ENCODE data around the gene LTBP1. TPM values are rescaled to one million over a fixed set of nuclear protein-coding genes. Genes with fewer than 3 reads are reported as not detected.

LTBP1 gene
- total and polyA plus RNA-seq, 2 donors (not counting 1 experiment from before 2014, with no cell fraction given), result 0.69 TPM; not detected in 1

- peaks cover 0 to 3% (median 0%) of the 10 kb centered on the region in 4 experiments for H3K27me3 ChIP-seq (replicated peaks in 1 of 4; ENCODE audit: control extremely low read depth in 1 of 4, control insufficient read depth in 3 of 4, insufficient read depth in 4 of 4, low read length in 3 of 4)
- CTCF ChIA-PET, result no interaction called here
- H4K20me1 ChIP-seq (ENCODE audit: control insufficient read depth, insufficient read depth, low read length, poor library complexity, severe bottlenecking), result no peaks in the 10 kb centered on the region
- H3K9me3 ChIP-seq (ENCODE audit: control extremely low read depth in 1 of 3, control insufficient read depth in 2 of 3, insufficient read depth in 1 of 3, low read length in 2 of 3), result no peaks in the 10 kb centered on the region
- ATAC-seq (ENCODE audit: low read depth) (no peak), DNase-seq (no peak)
- no peaks in the 10 kb centered on the region for H3K36me3 ChIP-seq (replicated peaks in 1 of 2; ENCODE audit: control extremely low read depth in 1 of 2, control insufficient read depth in 1 of 2, extremely low read depth in 1 of 2, insufficient read depth in 2 of 2, low read length in 1 of 2)
- TF ChIP-seq EZH2 (IDR thresholded peaks at IDR 0.05; ENCODE audit: borderline replicate concordance, insufficient read depth, low read depth, low read length, poor library complexity, severe bottlenecking), result no peak
- TF ChIP-seq, protein P1, sequence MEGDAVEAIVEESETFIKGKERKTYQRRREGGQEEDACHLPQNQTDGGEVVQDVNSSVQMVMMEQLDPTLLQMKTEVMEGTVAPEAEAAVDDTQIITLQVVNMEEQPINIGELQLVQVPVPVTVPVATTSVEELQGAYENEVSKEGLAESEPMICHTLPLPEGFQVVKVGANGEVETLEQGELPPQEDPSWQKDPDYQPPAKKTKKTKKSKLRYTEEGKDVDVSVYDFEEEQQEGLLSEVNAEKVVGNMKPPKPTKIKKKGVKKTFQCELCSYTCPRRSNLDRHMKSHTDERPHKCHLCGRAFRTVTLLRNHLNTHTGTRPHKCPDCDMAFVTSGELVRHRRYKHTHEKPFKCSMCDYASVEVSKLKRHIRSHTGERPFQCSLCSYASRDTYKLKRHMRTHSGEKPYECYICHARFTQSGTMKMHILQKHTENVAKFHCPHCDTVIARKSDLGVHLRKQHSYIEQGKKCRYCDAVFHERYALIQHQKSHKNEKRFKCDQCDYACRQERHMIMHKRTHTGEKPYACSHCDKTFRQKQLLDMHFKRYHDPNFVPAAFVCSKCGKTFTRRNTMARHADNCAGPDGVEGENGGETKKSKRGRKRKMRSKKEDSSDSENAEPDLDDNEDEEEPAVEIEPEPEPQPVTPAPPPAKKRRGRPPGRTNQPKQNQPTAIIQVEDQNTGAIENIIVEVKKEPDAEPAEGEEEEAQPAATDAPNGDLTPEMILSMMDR (IDR thresholded peaks at IDR 0.05), result no peak
- H3K27ac Mint-ChIP-seq, result no peak overlapping the region
- no peak overlapping the region for H3K4me3 ChIP-seq (ENCODE audit: control extremely low read depth in 1 of 5, extremely low read depth in 1 of 5, insufficient read depth in 1 of 5, low read depth in 2 of 5, low read length in 4 of 5)
- H3K4me2 ChIP-seq (replicated peaks; ENCODE audit: low read depth, low read length, poor library complexity, severe bottlenecking), result no peak overlapping the region
- H3K4me1 Mint-ChIP-seq, result no peaks in the 10 kb centered on the region
- H3K9ac ChIP-seq (ENCODE audit: low read length), result no peak overlapping the region
- intact Hi-C loops (cut with micrococcal nuclease), result no loop called here
- H3K4me3 Mint-ChIP-seq, result no peak overlapping the region
- no peak overlapping the region for H2AFZ ChIP-seq (ENCODE audit: insufficient read depth, low read depth, low read length, poor library complexity, severe bottlenecking)
- POLR2A ChIA-PET, result no interaction called here
- no peaks in the 10 kb centered on the region for H3K79me2 ChIP-seq (ENCODE audit: control insufficient read depth, insufficient read depth, low read length)
- 100% methylated on average over 1 of the region's 3 CpGs for WGBS (ENCODE audit: insufficient coverage)
- H3K27ac ChIP-seq (ENCODE audit: low read length in 2 of 2), result no peak overlapping the region
- no peaks in the 10 kb centered on the region for H3K9me3 Mint-ChIP-seq (ENCODE audit: insufficient read depth)
- H3K4me1 ChIP-seq (ENCODE audit: control insufficient read depth in 2 of 2, insufficient read depth in 2 of 2, low read length in 2 of 2), result no peaks in the 10 kb centered on the region
- H3K27me3 Mint-ChIP-seq, result no peaks in the 10 kb centered on the region
Observed at GRCh38 chr2:33241581-33241980, 294.8 kb downstream of the LTBP1 start.

- Histone ChIP-seq H3K36me3 (replicated peaks in 1 of 2; ENCODE audit: control extremely low read depth in 1 of 2, control insufficient read depth in 1 of 2, extremely low read depth in 1 of 2, insufficient read depth in 2 of 2, low read length in 1 of 2) (no peaks in the 10 kb centered on the region), H3K4me3 (ENCODE audit: control extremely low read depth in 1 of 5, extremely low read depth in 1 of 5, insufficient read depth in 1 of 5, low read depth in 2 of 5, low read length in 4 of 5) (no peak overlapping the region), H3K27ac (ENCODE audit: low read length in 2 of 2) (no peak overlapping the region), H3K27me3 (replicated peaks in 1 of 4; ENCODE audit: control extremely low read depth in 1 of 4, control insufficient read depth in 3 of 4, insufficient read depth in 4 of 4, low read length in 3 of 4) (peaks cover 0 to 3% (median 0%) of the 10 kb centered on the region in 4 experiments), H3K4me2 (replicated peaks; ENCODE audit: low read depth, low read length, poor library complexity, severe bottlenecking) (no peak overlapping the region), H2AFZ (ENCODE audit: insufficient read depth, low read depth, low read length, poor library complexity, severe bottlenecking) (no peak overlapping the region), H3K9ac (ENCODE audit: low read length) (no peak overlapping the region), H4K20me1 (ENCODE audit: control insufficient read depth, insufficient read depth, low read length, poor library complexity, severe bottlenecking) (no peaks in the 10 kb centered on the region), H3K9me3 (ENCODE audit: control extremely low read depth in 1 of 3, control insufficient read depth in 2 of 3, insufficient read depth in 1 of 3, low read length in 2 of 3) (no peaks in the 10 kb centered on the region), H3K79me2 (ENCODE audit: control insufficient read depth, insufficient read depth, low read length) (no peaks in the 10 kb centered on the region), H3K4me1 (ENCODE audit: control insufficient read depth in 2 of 2, insufficient read depth in 2 of 2, low read length in 2 of 2) (no peaks in the 10 kb centered on the region)
- Mint-ChIP-seq H3K4me1 (no peaks in the 10 kb centered on the region), H3K27me3 (no peaks in the 10 kb centered on the region), H3K27ac (no peak overlapping the region), H3K4me3 (no peak overlapping the region), H3K9me3 (ENCODE audit: insufficient read depth) (no peaks in the 10 kb centered on the region)
- intact Hi-C loops (cut with micrococcal nuclease), result no loop called here
- DNase-seq (no peak), ATAC-seq (ENCODE audit: low read depth) (no peak)
- CTCF ChIA-PET, result no interaction called here
- TF ChIP-seq, protein P1 (IDR thresholded peaks at IDR 0.05), result no peak
- TF ChIP-seq EZH2 (IDR thresholded peaks at IDR 0.05; ENCODE audit: borderline replicate concordance, insufficient read depth, low read depth, low read length, poor library complexity, severe bottlenecking), result no peak
- POLR2A ChIA-PET, result no interaction called here
- 43% methylated on average over 1 of the region's 1 CpG for WGBS (ENCODE audit: insufficient coverage)
Observed at GRCh38 chr2:33242845-33243244, 296.1 kb downstream of the LTBP1 start.
